Body of pancreas (tissue), 4 donors: ENCODE data around the gene ZNF594.
"Not testable (repeated sequence)": the region's sequence is repeated elsewhere in the genome, so short reads cannot be mapped to it uniquely, and the experiment has no call there.

Source experiments
- CTCF ChIP-seq, 7 experiments: fragments of 450-650 bp in 4 of 7; fragments of 200-600 bp in 3 of 7; sonication (generic) in 3 of 7; IDR thresholded peaks; one replicate each; pipeline ENCODE4 v1.5.1; 2016 to 2019; ENCODE audit warnings: antibody characterized with exemption in 7 of 7
- POLR2A ChIP-seq, 3 donors: fragments of 450-650 bp; IDR thresholded peaks; one replicate each; pipeline ENCODE4 v1.6.1; 2016; ENCODE audit warnings: antibody characterized with exemption in 3 of 3, mild to moderate bottlenecking in 2 of 3

GRCh38 chr17:5134571-5134970, 57.1 kb downstream of the ZNF594 start:
- not testable (repeated sequence) for TF ChIP-seq CTCF, POLR2A (IDR thresholded peaks at IDR 0.05)
